Panc1 (cell line): ENCODE results near the gene GPS1. TPM values are rescaled to one million over a fixed set of nuclear protein-coding genes. Genes with fewer than 3 reads are reported as not detected.

Experiments used
- ATAC-seq: fragments of 200-7000 bp; cut with Tn5 transposase; 2 replicates; pipeline ENCODE4 v1.9.1; 2020; ENCODE audit warnings: mild to moderate bottlenecking, moderate library complexity
- BruUV-seq: library from RNA; stranded (reverse); fragments of 400-500 nt; replicated peaks from 2 replicates; lab custom pipeline; 2021; lab: Mats Ljungman, UMichigan
- CTCF ChIA-PET: fragments of 300-600 bp; sonication (Branson Sonifier 250); formaldehyde crosslinking; loops from one replicate; lab custom pipeline; 2022; ENCODE audit warnings: antibody characterized with exemption; lab: Charles Lee
- POLR2A ChIA-PET: fragments of 300-600 bp; sonication (Branson Sonifier 250); formaldehyde crosslinking; loops from one replicate; lab custom pipeline; 2022; ENCODE audit warnings: antibody characterized with exemption; lab: Charles Lee
- DNase-seq: peaks from one replicate; pipeline ENCODE4 v3.0.0-alpha.2; 2010; ENCODE audit warnings: low read depth, low spot score
- H3K27ac ChIP-seq: 2 replicates; pipeline ENCODE4 v1.5.1; 2011; ENCODE audit warnings: mild to moderate bottlenecking, low read length, inconsistent platforms
- H3K27me3 ChIP-seq: fragments of 200-500 bp; sonication (Bioruptor generic); 2 replicates; pipeline ENCODE4 v1.6.0; 2014; ENCODE audit warnings: low read length, inconsistent platforms; ENCODE audit not compliant: control insufficient read depth, insufficient read depth
- H3K36me3 ChIP-seq: fragments of 200-500 bp; sonication (Bioruptor generic); 2 replicates; pipeline ENCODE4 v1.5.1; 2014; ENCODE audit warnings: inconsistent platforms, mild to moderate bottlenecking, low read length, moderate library complexity; ENCODE audit not compliant: control insufficient read depth, insufficient read depth
- H3K4me1 ChIP-seq: 2 replicates; pipeline ENCODE4 v1.5.1; 2011; ENCODE audit warnings: inconsistent platforms, mild to moderate bottlenecking, low read length, moderate library complexity; ENCODE audit not compliant: control insufficient read depth, insufficient read depth
- H3K4me3 ChIP-seq, 2 experiments: 2 replicates each; pipeline ENCODE4 v1.5.1; 2011 to 2012; ENCODE audit warnings: low read depth in 2 of 2, low read length in 2 of 2, mild to moderate bottlenecking in 2 of 2, inconsistent platforms in 1 of 2, moderate library complexity in 1 of 2
- H3K9me3 ChIP-seq: fragments of 200-500 bp; sonication (Bioruptor generic); 2 replicates; pipeline ENCODE4 v1.5.1; 2014; ENCODE audit warnings: low read depth, mild to moderate bottlenecking, inconsistent platforms, low read length, moderate library complexity; ENCODE audit not compliant: control insufficient read depth, insufficient read depth
- CTCF ChIP-seq: fragments of 450-650 bp; IDR thresholded peaks from 2 replicates; pipeline ENCODE4 v1.5.1; 2017; ENCODE audit warnings: mild to moderate bottlenecking
- POLR2AphosphoS5 ChIP-seq: IDR thresholded peaks from 2 replicates; pipeline ENCODE4 v1.6.1; 2012; ENCODE audit warnings: mild to moderate bottlenecking, low read depth, low read length, moderate library complexity
- REST ChIP-seq, 2 experiments: IDR thresholded peaks; 2 replicates each; pipeline ENCODE4 v1.6.1; 2011 to 2012; ENCODE audit warnings: low read depth in 2 of 2, control low read depth in 1 of 2, low read length in 1 of 2, mild to moderate bottlenecking in 1 of 2, moderate library complexity in 1 of 2; ENCODE audit not compliant: insufficient read depth in 1 of 2
- SIN3A ChIP-seq: IDR thresholded peaks from 2 replicates; pipeline ENCODE4 v1.6.1; 2012; ENCODE audit warnings: low read depth, mild to moderate bottlenecking, low read length, moderate library complexity, borderline replicate concordance; ENCODE audit not compliant: insufficient read depth
- TCF7L2 ChIP-seq: IDR thresholded peaks from 2 replicates; pipeline ENCODE4 v1.6.1; 2011; ENCODE audit warnings: mild to moderate bottlenecking, low read depth, low read length, inconsistent platforms
- in situ Hi-C: cut with HindIII; loops from 2 replicates; pipeline ENCODE4 v1.10.0; 2016; ENCODE audit warnings: low sequenced_read_pairs, low pct_unique_long_range_greater_than_20kb
- intact Hi-C: fragments of 100-400 bp; cut with micrococcal nuclease; formaldehyde crosslinking; loops from one replicate; pipeline ENCODE4 v1.10.0; 2022; ENCODE audit not compliant: unreplicated experiment
- total RNA-seq: library from RNA; stranded (reverse); gene quantifications from one replicate; pipeline ENCODE4 v1.2.1, GENCODE V29; 2021; ENCODE audit not compliant: unreplicated experiment

Gene GPS1
- total RNA-seq, 1 experiment from 2014 or later: 175 TPM

GRCh38 chr17:82072827-82073226 is 21.1 kb downstream of the GPS1 start:
- POLR2A ChIA-PET: interaction anchor here (0.6 kb wide), 1 partner anchor 32 kb away, joined by 21 read pairs; no protein-coding TSS in a partner anchor
- CTCF ChIA-PET: interaction anchor here (0.7 kb wide), 1 partner anchor 31 kb away, joined by 3 read pairs; no protein-coding TSS in a partner anchor
- Histone ChIP-seq H3K27me3 (no peaks in the 10 kb centered on the region), H3K4me1 (peaks cover 11% of the 10 kb centered on the region), H3K27ac (no peak overlapping the region), H3K4me3 (no peak overlapping the region), H3K9me3 (no peaks in the 10 kb centered on the region), H3K36me3 (no peaks in the 10 kb centered on the region)
- BruUV-seq: no TSS peak
- ATAC-seq (no peak), DNase-seq (no peak)
- TF ChIP-seq SIN3A: no peak
- no peak for TF ChIP-seq REST (IDR thresholded peaks at IDR 0.05; ENCODE audit: insufficient read depth in 1 of 2, low read depth in 2 of 2, low read length in 1 of 2)
- no peak for TF ChIP-seq TCF7L2
- no peak for TF ChIP-seq CTCF
- no peak for TF ChIP-seq POLR2AphosphoS5
- intact Hi-C loops (no loop called here), in situ Hi-C loops (no loop called here)

GRCh38 chr17:82073446-82073845 is 21.7 kb downstream of the GPS1 start:
- no peak for ATAC-seq
- H3K36me3 ChIP-seq: no peaks in the 10 kb centered on the region; the same call in 1 of the 2 replicates
- H3K9me3 ChIP-seq: no peaks in the 10 kb centered on the region
- H3K27ac ChIP-seq: no peak overlapping the region
- no peak for DNase-seq
- TF ChIP-seq TCF7L2 (no peak), REST (IDR thresholded peaks at IDR 0.05; ENCODE audit: insufficient read depth in 1 of 2, low read depth in 2 of 2, low read length in 1 of 2) (no peak), CTCF (no peak), SIN3A (no peak), POLR2AphosphoS5 (no peak)
- no peaks in the 10 kb centered on the region for H3K27me3 ChIP-seq
- peaks cover 17% of the 10 kb centered on the region for H3K4me1 ChIP-seq
- ChIA-PET CTCF (no interaction called here), POLR2A (interaction anchor here (0.6 to 0.7 kb wide), 2 partner anchors 21 to 33 kb away, joined by 4 to 21 read pairs; no protein-coding TSS in a partner anchor)
- in situ Hi-C loops: no loop called here
- no peak overlapping the region for H3K4me3 ChIP-seq
- intact Hi-C loops: no loop called here
- no TSS peak for BruUV-seq
